SK-N-SH (cell line): ENCODE data around the gene OR7C2.

ENCODE experiments used
- EP300 ChIP-seq, 2 experiments: IDR thresholded peaks; 2 replicates each; pipeline versions ENCODE4 v1.4.0 to v1.6.1; 2012; ENCODE audit warnings: borderline replicate concordance in 1 of 2, low read depth in 1 of 2, low read length in 1 of 2
- EZH2phosphoT487 ChIP-seq: fragments of 200-600 bp; sonication (generic); IDR thresholded peaks from 2 replicates; pipeline ENCODE4 v1.6.1; 2017; ENCODE audit warnings: low read depth, mixed run types, mild to moderate bottlenecking, antibody characterized with exemption, moderate library complexity, borderline replicate concordance
- RAD21 ChIP-seq: IDR thresholded peaks from 2 replicates; pipeline ENCODE4 v1.6.1; 2012; ENCODE audit warnings: mild to moderate bottlenecking, low read length
- SMC3 ChIP-seq: IDR thresholded peaks from 2 replicates; pipeline ENCODE4 v1.6.1; 2012; ENCODE audit warnings: low read depth, low read length, improper control_type of control experiment
- USF1 ChIP-seq: IDR thresholded peaks from 2 replicates; pipeline ENCODE4 v1.4.0; 2012; ENCODE audit warnings: low read depth, borderline replicate concordance

GRCh38 chr19:14974488-14974887 is 33.2 kb downstream of the OR7C2 start:
- TF ChIP-seq EP300 (IDR thresholded peaks at IDR 0.05; ENCODE audit: borderline replicate concordance in 1 of 2, low read depth in 1 of 2, low read length in 1 of 2), result no peak
- TF ChIP-seq EZH2phosphoT487, result no peak
- TF ChIP-seq RAD21, result no peak
- no peak for TF ChIP-seq SMC3
- no peak for TF ChIP-seq USF1
